Endothelial cell of umbilical vein (primary cell): ENCODE data around the gene ACAA2. TPM values are rescaled to one million over a fixed set of nuclear protein-coding genes. Genes with fewer than 3 reads are reported as not detected.
"Not testable (repeated sequence)": the region's sequence is repeated elsewhere in the genome, so short reads cannot be mapped to it uniquely, and the experiment has no call there.

Experiments used
- BruUV-seq: library from RNA; stranded (reverse); fragments of 400-500 nt; replicated peaks from 2 replicates; lab custom pipeline; 2021; lab: Mats Ljungman, UMichigan
- CTCF ChIA-PET: fragments of 300-600, 350-600 bp; sonication (Branson Sonifier 250); formaldehyde crosslinking; loops from one replicate; lab custom pipeline; 2021; ENCODE audit warnings: antibody characterized with exemption, inconsistent platforms; lab: Charles Lee
- POLR2A ChIA-PET: fragments of 300-600, 350-600 bp; sonication (Branson Sonifier 250); formaldehyde crosslinking; loops from one replicate; lab custom pipeline; 2021; ENCODE audit warnings: antibody characterized with exemption, inconsistent platforms; lab: Charles Lee
- DNase-seq: peaks from one replicate; pipeline ENCODE4 v3.0.0-alpha.2; 2011; ENCODE audit warnings: low read depth, low spot score
- FAIRE-seq: peaks from 2 replicates; lab custom pipeline; 2011; peaks lifted over from hg19 to GRCh38; lab: Jason Lieb, UNC
- H2AFZ ChIP-seq: 2 replicates; pipeline ENCODE4 v1.6.0; 2012; ENCODE audit warnings: low read depth, low read length, control low read depth, inconsistent platforms
- H3K27ac ChIP-seq: 2 replicates; pipeline ENCODE4 v1.5.1; 2011; ENCODE audit warnings: low read depth, mild to moderate bottlenecking, control low read depth, low read length, moderate library complexity; ENCODE audit not compliant: insufficient read depth
- H3K27me3 ChIP-seq, 2 experiments: 2 replicates each; pipeline versions ENCODE4 v1.6.0 to v1.6.1; 2011; ENCODE audit warnings: low read length in 2 of 2, mixed read lengths in 1 of 2; ENCODE audit not compliant: control insufficient read depth in 2 of 2, insufficient read depth in 2 of 2
- H3K36me3 ChIP-seq, 2 experiments: 2 replicates in 1 of 2; 3 replicates in 1 of 2; pipeline ENCODE4 v1.5.1; 2011; ENCODE audit warnings: low read length in 2 of 2, mild to moderate bottlenecking in 1 of 2, moderate library complexity in 1 of 2; ENCODE audit not compliant: control insufficient read depth in 2 of 2, insufficient read depth in 2 of 2; ENCODE audit errors: extremely low read depth in 1 of 2
- H3K4me1 ChIP-seq: 3 replicates; pipeline ENCODE4 v1.5.1; 2011; ENCODE audit warnings: mild to moderate bottlenecking, low read length; ENCODE audit not compliant: control insufficient read depth, insufficient read depth; ENCODE audit errors: extremely low read depth
- H3K4me2 ChIP-seq: 2 replicates; pipeline ENCODE4 v1.6.1; 2011; ENCODE audit warnings: low read length, control low read depth, mixed read lengths; ENCODE audit not compliant: insufficient read depth
- H3K4me3 ChIP-seq, 3 experiments: fragments of 200-600 bp in 1 of 3; sonication (generic), shearing (Covaris generic) in 1 of 3; replicated peaks in 1 of 3; 2 replicates each; pipeline ENCODE4 v1.5.1; 2011 to 2016; ENCODE audit warnings: control low read depth in 3 of 3, low read length in 3 of 3, mild to moderate bottlenecking in 2 of 3, inconsistent platforms in 1 of 3, low read depth in 1 of 3, moderate library complexity in 1 of 3; ENCODE audit not compliant: insufficient read depth in 1 of 3
- H3K79me2 ChIP-seq: 2 replicates; pipeline ENCODE4 v1.6.0; 2012; ENCODE audit warnings: low read length, inconsistent platforms; ENCODE audit not compliant: control insufficient read depth, insufficient read depth
- H3K9ac ChIP-seq: replicated peaks from 2 replicates; pipeline ENCODE3; 2011; ENCODE audit warnings: low read length, control low read depth; ENCODE audit not compliant: insufficient read depth; ENCODE audit errors: extremely low read depth
- H3K9me1 ChIP-seq: replicated peaks from 3 replicates; pipeline ENCODE4 v1.6.0; 2011; ENCODE audit warnings: mild to moderate bottlenecking, low read length; ENCODE audit not compliant: control insufficient read depth, insufficient read depth; ENCODE audit errors: extremely low read depth
- H3K9me3 ChIP-seq: replicated peaks from 2 replicates; pipeline ENCODE4 v1.5.1; 2012; ENCODE audit warnings: low read length, inconsistent platforms; ENCODE audit not compliant: control insufficient read depth, insufficient read depth
- H4K20me1 ChIP-seq: replicated peaks from 2 replicates; pipeline ENCODE3; 2011; ENCODE audit warnings: mild to moderate bottlenecking, low read length; ENCODE audit not compliant: control insufficient read depth, insufficient read depth; ENCODE audit errors: extremely low read depth
- CTCF ChIP-seq, 2 donors: IDR thresholded peaks; 1 replicate in 1 of 2; 2 replicates in 1 of 2; pipeline ENCODE4 v1.5.1; 2011; ENCODE audit warnings: low read length in 2 of 2, mild to moderate bottlenecking in 2 of 2, moderate library complexity in 2 of 2, control low read depth in 1 of 2, inconsistent platforms in 1 of 2, low read depth in 1 of 2; ENCODE audit not compliant: insufficient read depth in 1 of 2; ENCODE audit errors: extremely low read depth in 1 of 2
- MYC ChIP-seq: IDR thresholded peaks from one replicate; pipeline ENCODE4 v1.6.1; 2011; ENCODE audit warnings: mild to moderate bottlenecking, low read depth, low read length
- POLR2AphosphoS5 ChIP-seq: IDR thresholded peaks from 2 replicates; pipeline ENCODE4 v1.6.1; 2012; ENCODE audit warnings: low read depth, mild to moderate bottlenecking, control low read depth, low read length, moderate library complexity; ENCODE audit not compliant: insufficient read depth
- dilution Hi-C: fragments of 300-500 bp; cut with MboI; formaldehyde crosslinking; loops from one replicate; pipeline ENCODE4 v1.15.0; 2019; ENCODE audit warnings: low sequenced_read_pairs; ENCODE audit not compliant: extremely low pct_ligation_motif_present
- intact Hi-C: fragments of 100-400 bp; cut with micrococcal nuclease; formaldehyde crosslinking; loops from one replicate; pipeline ENCODE4 v1.10.0; 2022
- polyA plus RNA-seq, 4 experiments: library from polyadenylated mRNA; depleted of rRNA in 3 of 4; stranded (reverse) in 3 of 4; unstranded in 1 of 4; fragments of >200 nt; gene quantifications; 2 replicates each; pipeline versions ENCODE4 v1.2.1 to v1.2.3, GENCODE V29; 2011 to 2012; ENCODE audit warnings: missing spikeins in 1 of 4
- total RNA-seq: library from RNA; stranded (reverse); gene quantifications from 2 replicates; pipeline ENCODE4 v1.2.3, GENCODE V29; 2021

ACAA2 gene
- total and polyA plus RNA-seq, 2 donors (not counting 3 experiments of a cell fraction or from before 2014, with no cell fraction given) = 18.6 to 44.9 TPM

- intact Hi-C loops (loop anchor here (1.0 to 5.0 kb wide), 3 partner anchors 73 to 274 kb away; no protein-coding TSS in a partner anchor), dilution Hi-C loops (no loop called here)
- peaks cover 0 to 3% of the 10 kb centered on the region in 2 experiments for H3K36me3 ChIP-seq
Observed at GRCh38 chr18:49784427-49785185, 28.7 kb downstream of the ACAA2 start.

GRCh38 chr18:49783631-49784030, 29.7 kb downstream of the ACAA2 start:
- BruUV-seq, H3K4me3 ChIP-seq, H3K4me1 ChIP-seq, FAIRE-seq, H3K27me3 ChIP-seq, H4K20me1 ChIP-seq, H3K79me2 ChIP-seq, H3K36me3 ChIP-seq, H3K9ac ChIP-seq, H3K9me3 ChIP-seq, H3K4me2 ChIP-seq, dilution Hi-C loops, DNase-seq, H3K9me1 ChIP-seq, H2AFZ ChIP-seq, H3K27ac ChIP-seq: not testable (repeated sequence)
- ChIA-PET CTCF (interaction anchor here (1.0 to 3.3 kb wide), 10 partner anchors 15 to 318 kb away, joined by 3 to 27 read pairs (median 5); no protein-coding TSS in a partner anchor), POLR2A (interaction anchor here (0.5 kb wide), 1 partner anchor 54 kb away, joined by 5 read pairs; no protein-coding TSS in a partner anchor)
- intact Hi-C loops = loop anchor here (1.0 kb wide), 2 partner anchors 224 to 273 kb away; no protein-coding TSS in a partner anchor

More at GRCh38 chr18:49784427-49785185, 28.7 kb downstream of the ACAA2 start:
- no peak for TF ChIP-seq MYC
- TF ChIP-seq CTCF (IDR thresholded peaks at IDR 0.05; ENCODE audit: extremely low read depth in 1 of 2, insufficient read depth in 1 of 2, low read depth in 1 of 2, low read length in 2 of 2) = no peak
- TF ChIP-seq POLR2AphosphoS5 = no peak
- Histone ChIP-seq H3K4me3 (no peak overlapping the region), H3K9me1 (no peaks in the 10 kb centered on the region), H4K20me1 (no peaks in the 10 kb centered on the region), H3K4me1 (peaks cover 8% of the 10 kb centered on the region), H3K79me2 (no peaks in the 10 kb centered on the region), H2AFZ (no peak overlapping the region), H3K27ac (no peak overlapping the region), H3K9ac (no peak overlapping the region), H3K9me3 (no peaks in the 10 kb centered on the region), H3K4me2 (no peak overlapping the region), H3K27me3 (no peaks in the 10 kb centered on the region)
- FAIRE-seq (no peak), DNase-seq (no peak)
- ChIA-PET POLR2A (no interaction called here), CTCF (interaction anchor here (0.8 to 3.3 kb wide), 16 partner anchors 9 to 319 kb away, joined by 3 to 27 read pairs (median 4); no protein-coding TSS in a partner anchor)
- BruUV-seq = no TSS peak
